SU-DHL-6 (cell line): Measurements from ENCODE around the gene GPR35.

Experiments
- H2AFZ ChIP-seq: fragments of 200-600 bp; sonication (generic); 2 replicates; pipeline ENCODE4 v1.6.1; 2014; ENCODE audit warnings: low read depth, mild to moderate bottlenecking, moderate library complexity, mixed read lengths, antibody characterized with exemption, low read length; ENCODE audit not compliant: severe bottlenecking
- H3F3A ChIP-seq: fragments of 200-600 bp; shearing (Covaris generic); 2 replicates; pipeline ENCODE4 v1.6.0; 2016; ENCODE audit warnings: antibody characterized with exemption, mild to moderate bottlenecking; ENCODE audit not compliant: insufficient read depth
- H3K27ac ChIP-seq: fragments of 200-600 bp; sonication (generic); 2 replicates; pipeline ENCODE4 v1.5.1; 2016; ENCODE audit warnings: low read depth, mild to moderate bottlenecking, low read length, moderate library complexity, mixed read lengths
- H3K27me3 ChIP-seq: fragments of 200-600 bp; sonication (generic), shearing (Covaris generic); 2 replicates; pipeline ENCODE4 v1.6.0; 2014; ENCODE audit warnings: mild to moderate bottlenecking, low read length
- H3K36me3 ChIP-seq: fragments of 200-600 bp; sonication (generic); 2 replicates; pipeline ENCODE4 v1.6.1; 2014; ENCODE audit warnings: mild to moderate bottlenecking, low read length, mixed read lengths
- H3K4me2 ChIP-seq: fragments of 300-600, 200-600 bp; shearing (Covaris generic), sonication (generic); 2 replicates; pipeline ENCODE4 v1.6.0; 2014; ENCODE audit warnings: low read length, low read depth, mild to moderate bottlenecking; ENCODE audit not compliant: poor library complexity, severe bottlenecking
- H3K4me3 ChIP-seq: fragments of 200-600 bp; sonication (generic); 2 replicates; pipeline ENCODE4 v1.5.1; 2014; ENCODE audit warnings: antibody characterized with exemption, low read length, mild to moderate bottlenecking, mixed read lengths; ENCODE audit not compliant: insufficient read depth, poor library complexity, severe bottlenecking
- H3K79me2 ChIP-seq: fragments of 200-600 bp; sonication (generic); 2 replicates; pipeline ENCODE4 v1.6.1; 2014; ENCODE audit warnings: mild to moderate bottlenecking, low read length, moderate library complexity; ENCODE audit not compliant: insufficient read depth
- H3K9ac ChIP-seq: fragments of 200-600 bp; sonication (generic); 2 replicates; pipeline ENCODE4 v1.7.0; 2014; ENCODE audit warnings: mild to moderate bottlenecking, low read length
- H3K9me2 ChIP-seq: fragments of 200-600 bp; sonication (generic); replicated peaks from 2 replicates; pipeline ENCODE4 v1.6.1; 2014; ENCODE audit warnings: low read length; ENCODE audit not compliant: insufficient read depth
- H3K9me3 ChIP-seq: fragments of 200-600 bp; sonication (generic); 2 replicates; pipeline ENCODE4 v1.6.1; 2014; ENCODE audit warnings: low read length, mixed read lengths; ENCODE audit not compliant: insufficient read depth
- H4K20me1 ChIP-seq: fragments of 200-600 bp; sonication (generic); 2 replicates; pipeline ENCODE4 v1.6.1; 2014; ENCODE audit warnings: low read depth, mild to moderate bottlenecking, antibody characterized with exemption, low read length, moderate library complexity, mixed read lengths
- EZH2phosphoT487 ChIP-seq: fragments of 200-600 bp; sonication (generic), shearing (Covaris generic); conservative IDR thresholded peaks from 2 replicates; pipeline ENCODE4 v1.6.1; 2018; ENCODE audit warnings: mild to moderate bottlenecking, antibody characterized with exemption, low read length, moderate library complexity, mixed read lengths
- TF ChIP-seq, protein P1 (sequence below): fragments of 200-600 bp; sonication (generic); IDR thresholded peaks from one replicate; pipeline ENCODE4 v1.5.1; 2017; ENCODE audit warnings: antibody characterized with exemption, mild to moderate bottlenecking, low read length, moderate library complexity; ENCODE audit not compliant: insufficient read depth, poor library complexity, severe bottlenecking

The GPR35 gene

DNA sequence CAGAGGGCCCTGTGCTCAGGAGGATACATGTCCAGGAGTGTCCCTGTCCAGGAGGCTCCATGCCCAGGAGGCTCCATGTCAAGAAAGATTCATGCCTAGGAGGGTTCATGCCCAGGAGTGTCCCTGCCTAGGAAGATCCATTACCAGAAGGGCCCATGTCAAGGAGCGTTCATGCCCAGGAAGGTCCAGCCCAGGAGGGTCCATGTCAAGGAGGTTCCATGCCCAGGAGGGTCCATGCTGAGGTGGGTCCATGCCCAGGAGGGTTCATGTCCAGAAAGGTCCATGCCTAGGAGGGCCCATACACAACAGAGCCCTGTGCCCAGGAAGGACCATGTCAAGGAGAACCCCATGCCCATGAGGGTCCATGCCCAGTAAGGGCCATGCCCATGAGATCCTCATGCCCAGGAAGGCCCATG lies 7.0 kb downstream of the GPR35 start:
- H3K79me2 ChIP-seq, result no peaks in the 10 kb centered on the region
- H3K36me3 ChIP-seq, result no peaks in the 10 kb centered on the region
- H3K4me3 ChIP-seq, result no peak overlapping the region
- no peak overlapping the region for H3K4me2 ChIP-seq
- H3K27ac ChIP-seq, result no peak overlapping the region
- no peak overlapping the region for H2AFZ ChIP-seq
- H3K9me3 ChIP-seq, result no peaks in the 10 kb centered on the region
- no peaks in the 10 kb centered on the region for H4K20me1 ChIP-seq
- no peak overlapping the region for H3K9ac ChIP-seq
- H3K9me2 ChIP-seq, result no peaks in the 10 kb centered on the region
- H3F3A ChIP-seq, result no peaks in the 10 kb centered on the region
- no peaks in the 10 kb centered on the region for H3K27me3 ChIP-seq
- TF ChIP-seq, protein P1, sequence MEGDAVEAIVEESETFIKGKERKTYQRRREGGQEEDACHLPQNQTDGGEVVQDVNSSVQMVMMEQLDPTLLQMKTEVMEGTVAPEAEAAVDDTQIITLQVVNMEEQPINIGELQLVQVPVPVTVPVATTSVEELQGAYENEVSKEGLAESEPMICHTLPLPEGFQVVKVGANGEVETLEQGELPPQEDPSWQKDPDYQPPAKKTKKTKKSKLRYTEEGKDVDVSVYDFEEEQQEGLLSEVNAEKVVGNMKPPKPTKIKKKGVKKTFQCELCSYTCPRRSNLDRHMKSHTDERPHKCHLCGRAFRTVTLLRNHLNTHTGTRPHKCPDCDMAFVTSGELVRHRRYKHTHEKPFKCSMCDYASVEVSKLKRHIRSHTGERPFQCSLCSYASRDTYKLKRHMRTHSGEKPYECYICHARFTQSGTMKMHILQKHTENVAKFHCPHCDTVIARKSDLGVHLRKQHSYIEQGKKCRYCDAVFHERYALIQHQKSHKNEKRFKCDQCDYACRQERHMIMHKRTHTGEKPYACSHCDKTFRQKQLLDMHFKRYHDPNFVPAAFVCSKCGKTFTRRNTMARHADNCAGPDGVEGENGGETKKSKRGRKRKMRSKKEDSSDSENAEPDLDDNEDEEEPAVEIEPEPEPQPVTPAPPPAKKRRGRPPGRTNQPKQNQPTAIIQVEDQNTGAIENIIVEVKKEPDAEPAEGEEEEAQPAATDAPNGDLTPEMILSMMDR, result no peak
- no peak for TF ChIP-seq EZH2phosphoT487

DNA sequence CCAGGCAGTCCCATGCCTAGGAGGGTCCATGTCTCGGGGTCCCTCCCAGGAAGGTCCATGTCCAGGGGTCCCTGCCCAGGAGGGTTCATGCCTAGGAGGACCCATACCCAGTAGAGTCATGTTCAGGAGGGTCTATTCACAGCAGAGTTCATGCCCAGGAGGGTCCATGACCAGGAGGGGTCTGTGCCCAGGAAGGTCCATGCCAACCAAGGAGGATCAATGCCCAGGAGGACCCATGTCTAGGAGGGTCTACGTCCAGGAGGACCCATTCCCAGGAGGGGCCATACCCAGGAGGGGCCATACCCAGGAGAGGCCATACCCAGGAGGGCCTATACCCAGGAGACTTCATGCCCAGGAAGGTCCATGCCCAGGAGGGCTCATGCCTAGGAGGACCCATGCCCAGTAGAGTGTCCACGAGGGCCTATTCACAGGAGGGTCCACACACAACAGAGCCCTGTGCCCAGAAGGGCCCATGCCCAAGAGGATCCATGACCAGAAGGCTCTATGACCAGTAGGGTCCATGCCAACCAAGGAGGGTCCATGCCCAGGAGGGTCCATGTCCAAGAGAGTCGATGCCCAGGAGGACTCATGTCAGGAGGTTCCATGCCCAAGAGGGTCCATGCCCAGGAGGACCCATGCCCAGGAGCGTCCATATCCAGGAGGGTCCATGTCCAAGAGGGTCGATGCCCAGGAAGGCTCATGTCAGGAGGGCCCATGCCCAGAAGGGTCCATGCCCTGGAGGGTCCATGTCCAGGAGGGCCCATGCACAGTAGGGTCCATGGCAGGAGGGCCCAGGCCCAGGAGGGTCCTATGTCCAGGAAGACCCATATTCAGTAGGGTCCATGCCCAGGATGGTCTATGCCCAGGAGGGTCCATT lies 10.1 kb downstream of the GPR35 start:
- Histone ChIP-seq H3K4me2 (no peak overlapping the region), H3K9me2 (no peaks in the 10 kb centered on the region), H3K27ac (no peak overlapping the region)

DNA sequence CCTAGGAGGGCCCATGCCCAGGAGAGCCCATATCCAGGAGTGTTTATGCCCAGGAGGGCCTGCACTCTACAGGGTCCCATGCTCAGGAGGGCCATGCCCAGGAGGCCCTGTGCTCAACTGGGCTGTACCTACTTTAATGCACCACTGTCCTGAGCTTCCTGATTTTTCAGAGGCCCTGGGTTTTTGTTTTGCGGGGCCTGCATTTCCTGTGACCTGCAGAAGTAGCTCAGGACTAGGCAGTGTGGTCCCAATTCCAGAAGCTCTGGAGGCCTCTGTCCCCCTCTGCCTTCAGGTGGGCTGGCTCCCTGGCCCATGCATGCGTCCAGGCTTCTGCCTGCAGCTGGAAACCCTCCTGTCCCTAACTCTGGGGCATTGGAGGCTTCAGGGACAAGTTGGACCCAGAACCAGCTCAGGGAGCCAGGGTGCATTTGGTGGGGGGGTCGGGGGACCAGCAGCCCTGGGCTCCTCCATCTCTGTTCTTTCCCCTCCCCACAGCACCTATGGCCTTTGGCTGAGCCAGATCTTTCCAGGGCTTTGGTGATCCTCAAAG lies 10.8 kb downstream of the GPR35 start:
- no peak overlapping the region for H3K4me2 ChIP-seq
- H3K27ac ChIP-seq, result no peak overlapping the region
- TF ChIP-seq, protein P1, result no peak
- no peak for TF ChIP-seq EZH2phosphoT487
- no peaks in the 10 kb centered on the region for H4K20me1 ChIP-seq
- no peak overlapping the region for H3K4me3 ChIP-seq
- H2AFZ ChIP-seq, result no peak overlapping the region
- H3K9me2 ChIP-seq, result no peaks in the 10 kb centered on the region
- no peaks in the 10 kb centered on the region for H3K79me2 ChIP-seq
- H3K9ac ChIP-seq, result no peak overlapping the region
- H3K9me3 ChIP-seq, result no peaks in the 10 kb centered on the region
- H3K27me3 ChIP-seq, result no peaks in the 10 kb centered on the region
- H3K36me3 ChIP-seq, result no peaks in the 10 kb centered on the region
- no peaks in the 10 kb centered on the region for H3F3A ChIP-seq

More for the DNA sequence above, 10.1 kb downstream of the GPR35 start:
- no peak overlapping the region for H3K9ac ChIP-seq
- no peak overlapping the region for H3K4me3 ChIP-seq
- H3K27me3 ChIP-seq, result no peaks in the 10 kb centered on the region
- no peaks in the 10 kb centered on the region for H3F3A ChIP-seq
- H3K9me3 ChIP-seq, result no peaks in the 10 kb centered on the region
- no peak for TF ChIP-seq EZH2phosphoT487
- TF ChIP-seq, protein P1, result no peak
- H4K20me1 ChIP-seq, result no peaks in the 10 kb centered on the region
- no peaks in the 10 kb centered on the region for H3K79me2 ChIP-seq
- no peak overlapping the region for H2AFZ ChIP-seq
- H3K36me3 ChIP-seq, result no peaks in the 10 kb centered on the region
